GM18867 (cell line): ENCODE results near the gene IRF1.
A peak's percentile ranks its signal among the peaks of the same experiment; 100 is the strongest.
"Not testable (repeated sequence)": the region's sequence is repeated elsewhere in the genome, so short reads cannot be mapped to it uniquely, and the experiment has no call there.

Source experiments
- ATAC-seq: cut with Tn5 transposase; IDR thresholded peaks from one replicate; pipeline ENCODE4 v1.9.1; 2021; ENCODE audit warnings: mild to moderate bottlenecking, moderate library complexity; ENCODE audit not compliant: unreplicated experiment

Gene IRF1

DNA sequence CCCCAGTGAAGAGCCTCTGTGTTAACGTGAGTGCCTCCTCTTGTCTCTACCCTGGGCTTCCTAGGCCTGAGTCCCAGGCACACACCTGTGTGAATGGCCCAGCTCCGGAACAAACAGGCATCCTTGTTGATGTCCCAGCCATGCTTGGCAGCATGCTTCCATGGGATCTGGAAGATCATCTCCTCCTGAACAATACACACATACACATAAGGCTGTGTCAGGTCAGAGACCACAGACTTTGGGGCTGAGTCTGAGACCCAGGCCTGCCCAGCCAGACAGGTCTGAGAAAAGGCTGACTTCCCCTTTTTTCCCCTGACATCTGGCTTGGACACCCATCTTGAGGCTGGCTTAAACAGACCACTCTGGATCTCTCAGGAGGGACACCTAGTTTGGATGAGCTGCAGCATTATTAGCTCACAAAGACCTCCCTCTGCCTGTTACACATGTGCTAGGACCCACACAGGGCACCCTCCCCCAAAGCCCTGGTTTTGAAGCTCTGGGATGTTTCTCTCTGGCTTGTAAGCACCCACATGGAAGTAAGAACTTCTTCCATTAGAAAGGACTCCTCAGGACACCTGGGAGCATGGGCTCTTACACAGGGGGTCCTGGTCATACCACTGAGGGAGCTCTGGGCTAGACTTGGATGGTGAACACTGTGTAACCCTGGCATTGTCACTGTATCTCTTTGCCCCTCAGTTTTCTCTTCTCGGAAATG, 2.6 kb downstream of the IRF1 start:
- ATAC-seq: no peak

GRCh38 chr5:132487095-132487428, 3.5 kb downstream of the IRF1 start:
- ATAC-seq: no peak

DNA sequence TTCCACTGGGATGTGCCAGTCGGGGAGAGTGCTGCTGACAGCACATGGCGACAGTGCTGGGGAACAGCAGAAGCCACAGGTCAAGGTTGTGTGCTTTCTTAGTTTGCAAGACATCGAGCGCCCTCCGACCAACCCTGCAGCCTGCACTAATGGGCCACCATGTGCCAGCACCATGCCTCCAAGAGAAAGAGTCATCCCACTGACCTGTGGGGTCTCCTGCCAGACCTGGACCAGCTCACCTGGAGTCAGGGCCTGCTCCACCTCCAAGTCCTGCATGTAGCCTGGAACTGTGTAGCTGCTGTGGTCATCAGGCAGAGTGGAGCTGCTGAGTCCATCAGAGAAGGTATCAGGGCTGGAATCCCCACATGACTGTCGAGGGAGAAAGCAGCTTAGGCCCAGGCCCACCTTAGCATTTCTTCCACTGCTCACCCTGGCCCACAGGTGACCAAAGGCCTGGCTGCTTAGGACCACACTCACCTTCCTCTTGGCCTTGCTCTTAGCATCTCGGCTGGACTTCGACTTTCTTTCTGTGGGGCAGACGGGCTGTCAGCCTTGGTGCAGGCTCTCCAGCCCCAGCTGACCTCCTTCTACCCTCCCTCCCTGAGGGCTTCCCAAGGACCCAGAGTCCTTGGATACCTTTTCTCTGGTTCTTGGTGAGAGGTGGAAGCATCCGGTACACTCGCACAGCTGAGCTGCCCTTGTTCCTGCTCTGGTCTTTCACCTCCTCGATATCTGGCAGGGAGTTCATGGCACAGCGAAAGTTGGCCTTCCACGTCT, 4.1 kb downstream of the IRF1 start:
- no peak for ATAC-seq

GRCh38 chr5:132485641-132486317, 4.8 kb downstream of the IRF1 start:
- no peak for ATAC-seq

- ATAC-seq: not testable (repeated sequence)
These were observed 5.5 kb downstream of the IRF1 start for GRCh38 chr5:132484876-132485640.

DNA sequence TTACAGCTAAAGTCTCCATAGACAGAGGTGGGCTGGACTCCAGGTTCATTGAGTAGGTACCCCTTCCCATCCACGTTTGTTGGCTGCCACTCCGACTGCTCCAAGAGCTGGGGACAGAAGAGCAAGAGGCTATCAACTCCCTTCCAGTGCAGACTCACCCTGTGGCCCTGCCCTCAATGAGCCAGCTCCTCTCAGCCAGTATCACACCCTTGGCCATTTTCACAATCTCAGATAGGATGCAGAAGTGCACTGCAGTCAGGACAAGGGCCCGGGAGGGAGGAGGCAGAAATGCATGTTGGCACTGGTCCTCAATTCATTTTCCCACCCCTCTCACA, 6.2 kb downstream of the IRF1 start:
- ATAC-seq: no peak

DNA sequence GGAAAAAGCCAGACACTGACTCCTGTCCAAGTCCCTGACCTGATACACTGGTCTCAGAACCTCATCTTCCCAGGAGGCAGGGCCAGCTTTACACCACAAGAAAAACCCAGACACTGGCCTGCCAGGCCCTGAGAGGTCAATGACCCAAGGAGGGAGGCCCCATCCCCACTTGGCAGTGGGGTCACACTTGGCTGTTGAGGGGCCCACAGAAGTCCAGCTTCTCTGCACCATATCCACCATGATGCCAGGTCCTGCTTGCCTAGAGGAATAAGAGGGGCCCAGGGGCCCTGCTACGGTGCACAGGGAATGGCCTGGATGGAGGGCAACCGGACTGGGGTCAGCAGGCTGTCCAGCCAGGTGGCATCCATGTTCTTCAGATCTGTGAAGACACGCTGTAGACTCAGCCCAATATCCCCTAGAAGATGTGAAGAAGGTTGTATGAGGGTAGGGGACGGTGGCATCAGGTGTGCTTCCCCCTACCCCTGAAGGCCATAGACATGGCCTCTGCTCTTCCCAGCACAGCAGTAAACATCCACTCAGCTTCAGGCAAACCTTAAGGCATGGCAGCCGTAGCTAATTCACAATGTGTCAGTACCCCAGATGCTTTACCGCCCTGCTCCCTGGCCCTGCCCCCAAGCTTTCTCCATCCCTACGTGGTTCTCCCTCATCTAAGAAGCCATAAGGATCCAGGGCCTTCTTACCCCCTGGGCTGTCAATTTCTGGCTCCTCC, 6.7 kb downstream of the IRF1 start:
- ATAC-seq: no peak

- no peak for ATAC-seq
These were observed 7.5 kb downstream of the IRF1 start for GRCh38 chr5:132483101-132483500.

DNA sequence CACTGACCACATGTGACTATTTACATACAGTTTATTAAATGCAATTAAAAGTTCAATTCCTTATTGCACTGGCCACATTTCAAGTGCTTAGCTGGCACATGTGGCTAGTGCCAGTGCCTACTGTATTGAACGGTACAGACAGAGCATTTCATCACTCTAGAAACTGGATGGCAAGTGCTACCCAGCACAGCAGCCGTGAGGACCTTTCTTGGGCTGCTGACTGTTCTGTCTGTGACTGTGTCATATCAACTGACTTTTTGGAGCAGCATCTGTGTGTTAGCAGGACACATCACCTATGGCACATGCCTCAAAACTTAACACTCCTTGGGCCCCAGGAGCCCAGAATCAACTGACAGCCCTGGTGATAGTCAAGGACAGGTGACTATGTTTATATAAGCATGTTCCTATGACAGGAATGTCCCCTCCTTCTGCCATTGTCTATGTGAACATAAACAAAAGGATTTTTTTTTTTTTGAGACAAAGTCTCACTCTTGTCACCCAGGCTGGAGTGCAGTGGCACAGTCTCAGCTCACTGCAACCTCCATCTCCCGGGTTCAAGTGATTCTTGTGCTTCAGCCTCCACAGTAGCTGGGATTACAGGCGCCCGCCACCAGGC, 8.9 kb downstream of the IRF1 start:
- no peak for ATAC-seq

DNA sequence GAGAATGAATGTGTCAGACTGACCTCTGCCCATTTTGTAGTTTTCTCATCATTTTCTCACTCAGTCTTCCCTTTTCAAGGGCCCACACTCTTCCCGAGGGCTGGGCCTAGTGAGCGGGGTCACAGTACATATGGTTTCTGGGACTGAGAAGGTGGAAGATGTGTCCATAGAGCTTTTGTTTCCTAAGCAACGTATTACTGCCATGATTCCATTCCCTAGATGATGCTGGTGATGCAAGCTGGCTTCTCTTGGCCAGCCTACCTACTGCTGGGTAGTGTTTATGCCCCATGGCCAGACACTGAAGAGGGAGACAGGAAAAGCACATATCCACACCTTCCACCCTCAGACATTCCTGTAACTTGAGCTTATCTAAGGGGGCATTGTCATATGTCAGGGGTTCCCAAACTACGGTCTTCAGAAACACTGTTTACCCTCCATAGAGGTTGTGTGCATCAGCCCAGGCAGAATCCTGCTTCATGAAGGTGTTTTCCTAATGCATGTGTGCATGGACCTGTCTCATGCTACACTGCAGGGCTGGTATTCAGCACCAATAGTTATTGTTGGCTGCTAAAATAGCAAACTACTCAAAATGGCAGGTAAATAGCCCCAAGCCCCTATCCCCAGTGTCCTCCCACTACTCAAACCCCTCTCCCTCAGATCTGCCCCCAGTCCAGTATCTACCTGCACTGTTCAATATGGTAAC, 9.5 kb downstream of the IRF1 start:
- ATAC-seq: no peak

GRCh38 chr5:132480546-132480892, 10.1 kb downstream of the IRF1 start:
- no peak for ATAC-seq

- ATAC-seq: no peak
These were observed 10.5 kb downstream of the IRF1 start for GRCh38 chr5:132480042-132480441.

GRCh38 chr5:132479111-132479951, 11.2 kb downstream of the IRF1 start:
- ATAC-seq: peak; percentile 41

DNA sequence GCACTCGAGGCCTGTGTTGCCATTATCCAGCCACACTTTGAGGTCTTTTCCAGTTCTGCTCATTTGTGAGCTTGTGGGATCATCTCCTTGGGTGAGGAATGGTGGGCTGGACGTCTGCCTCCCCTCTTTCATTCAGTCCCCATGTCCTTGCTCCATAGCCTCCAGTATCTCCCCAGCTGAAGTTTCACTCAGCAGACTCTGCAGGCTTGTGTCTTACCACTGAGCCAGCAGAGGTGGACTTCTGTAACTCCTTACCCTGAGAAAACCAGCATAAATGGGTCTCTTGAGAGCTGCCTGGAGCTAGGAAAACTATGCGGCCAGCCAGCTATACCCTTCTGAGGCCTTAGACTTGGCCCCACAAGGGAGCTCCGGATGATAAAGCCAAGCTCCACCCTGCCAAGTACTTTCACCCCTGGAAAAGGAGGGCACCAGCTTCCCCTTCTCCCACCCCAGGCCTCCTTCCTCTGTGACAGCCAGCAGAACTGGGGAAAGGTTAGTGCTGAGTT, 12.2 kb downstream of the IRF1 start:
- ATAC-seq: no peak

- no peak for ATAC-seq
These were observed 12.7 kb downstream of the IRF1 start for GRCh38 chr5:132477784-132478365.

- ATAC-seq: no peak
These were observed 13.4 kb downstream of the IRF1 start for GRCh38 chr5:132476876-132477781.
